Cardiac septum (tissue), 1 donor: ENCODE results near the gene ISG20. TPM values are rescaled to one million over a fixed set of nuclear protein-coding genes. Genes with fewer than 3 reads are reported as not detected.
A peak's percentile ranks its signal among the peaks of the same experiment; 100 is the strongest.

Experiments
- DNase-seq: peaks from one replicate; pipeline ENCODE4 v3.0.0-alpha.2; 2020; ENCODE audit warnings: low spot score
- intact Hi-C: fragments of 100-400 bp; cut with DNase I; formaldehyde crosslinking; loops from one replicate; pipeline ENCODE4 v1.14.0; 2022
- long read RNA-seq: library from polyadenylated mRNA; unstranded; transcript quantifications from one replicate; pipeline ENCODE4 v2.0.0, GENCODE V29; 2021
- total RNA-seq: library from RNA; stranded (reverse); fragmentation: NEBNext Ultra II Directional; extraction: Animal tissue kit (Norgen Biotek cat#: 25700); gene quantifications from one replicate; pipeline ENCODE4 v1.2.1, GENCODE V29; 2021
- donor health status: DM: no; HTN: no; CAD: no.

Gene ISG20
- 3.9 TPM for total RNA-seq
- long read RNA-seq, partial matches to known transcripts = 2 of 3 reads
- long read RNA-seq, other reads (novel, unspliced or antisense) = 0 of 3 reads

GRCh38 chr15:88638626-88639372 is at the start of gene ISG20:
ISG20 (plus strand) TSS chr15:88639016; CDS start chr15:88639367, 351 bp downstream.
- peak; percentile 97 for DNase-seq
- intact Hi-C loops = no loop called here

GRCh38 chr15:88590759-88591158 is 48.1 kb upstream of the ISG20 start:
- no peak for DNase-seq
- intact Hi-C loops = no loop called here

DNA sequence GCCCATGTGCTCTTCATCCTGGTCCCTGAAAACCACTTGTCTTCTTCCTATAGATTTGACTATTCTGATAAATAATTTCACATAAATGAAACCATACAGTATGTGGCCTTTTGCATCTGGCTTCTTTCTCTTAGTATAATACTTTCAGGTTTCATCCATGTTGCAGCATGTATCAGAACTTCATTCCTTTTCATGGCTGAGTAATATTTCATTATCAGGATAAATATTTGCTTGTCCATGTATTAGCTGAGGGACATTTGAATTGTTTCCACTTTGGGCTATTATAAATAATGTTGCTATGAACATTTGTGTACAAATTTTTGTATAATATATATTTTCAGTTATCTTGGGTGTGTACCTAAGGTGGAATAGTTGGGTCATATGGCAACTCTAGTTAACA is 47.4 kb upstream of the ISG20 start:
- DNase-seq = no peak
- intact Hi-C loops = no loop called here

- intact Hi-C loops = no loop called here
These were observed 34.9 kb upstream of the ISG20 start for GRCh38 chr15:88603885-88604284.

DNA sequence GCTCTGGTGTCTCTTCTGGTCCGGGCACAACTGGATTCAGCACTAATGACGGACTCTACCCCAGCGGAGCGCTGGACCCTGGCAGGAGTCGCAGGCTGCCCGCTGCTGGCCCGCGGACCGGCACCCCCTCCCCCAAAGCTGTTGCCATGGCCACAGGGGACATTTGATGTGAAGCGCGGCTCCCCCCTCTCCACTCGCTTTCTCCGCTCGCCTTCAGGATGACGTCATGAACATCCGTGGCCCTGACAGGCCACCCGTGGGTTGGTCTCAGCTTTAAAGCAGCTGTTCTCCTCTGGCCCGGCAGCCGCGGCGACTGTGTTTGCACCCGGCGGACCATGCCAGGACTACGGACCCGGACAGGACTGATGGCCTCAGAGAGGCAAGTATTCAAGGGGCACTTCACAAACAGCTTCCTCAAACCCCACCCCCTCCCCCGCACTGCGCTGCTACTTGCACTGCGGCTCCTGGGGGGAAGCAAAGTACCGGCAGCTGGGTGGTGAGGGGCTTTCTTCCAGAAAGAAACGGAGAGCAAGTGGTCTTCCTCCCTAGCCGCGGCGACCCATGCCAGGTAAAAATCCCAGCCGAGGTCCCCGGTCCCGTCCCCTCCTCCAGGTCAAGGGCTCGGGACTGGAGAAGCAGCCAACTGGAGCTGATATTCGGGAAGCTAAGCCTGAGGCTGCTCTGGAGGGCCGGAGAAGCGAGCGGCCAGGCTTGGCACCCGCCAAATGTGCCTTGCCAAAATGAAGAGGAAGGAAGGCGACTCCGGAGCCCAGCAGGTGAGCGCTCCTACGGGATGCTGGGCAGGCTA is 34.2 kb upstream of the ISG20 start:
- intact Hi-C loops = no loop called here

More at GRCh38 chr15:88603885-88604284, 34.9 kb upstream of the ISG20 start:
- DNase-seq = no peak

DNA sequence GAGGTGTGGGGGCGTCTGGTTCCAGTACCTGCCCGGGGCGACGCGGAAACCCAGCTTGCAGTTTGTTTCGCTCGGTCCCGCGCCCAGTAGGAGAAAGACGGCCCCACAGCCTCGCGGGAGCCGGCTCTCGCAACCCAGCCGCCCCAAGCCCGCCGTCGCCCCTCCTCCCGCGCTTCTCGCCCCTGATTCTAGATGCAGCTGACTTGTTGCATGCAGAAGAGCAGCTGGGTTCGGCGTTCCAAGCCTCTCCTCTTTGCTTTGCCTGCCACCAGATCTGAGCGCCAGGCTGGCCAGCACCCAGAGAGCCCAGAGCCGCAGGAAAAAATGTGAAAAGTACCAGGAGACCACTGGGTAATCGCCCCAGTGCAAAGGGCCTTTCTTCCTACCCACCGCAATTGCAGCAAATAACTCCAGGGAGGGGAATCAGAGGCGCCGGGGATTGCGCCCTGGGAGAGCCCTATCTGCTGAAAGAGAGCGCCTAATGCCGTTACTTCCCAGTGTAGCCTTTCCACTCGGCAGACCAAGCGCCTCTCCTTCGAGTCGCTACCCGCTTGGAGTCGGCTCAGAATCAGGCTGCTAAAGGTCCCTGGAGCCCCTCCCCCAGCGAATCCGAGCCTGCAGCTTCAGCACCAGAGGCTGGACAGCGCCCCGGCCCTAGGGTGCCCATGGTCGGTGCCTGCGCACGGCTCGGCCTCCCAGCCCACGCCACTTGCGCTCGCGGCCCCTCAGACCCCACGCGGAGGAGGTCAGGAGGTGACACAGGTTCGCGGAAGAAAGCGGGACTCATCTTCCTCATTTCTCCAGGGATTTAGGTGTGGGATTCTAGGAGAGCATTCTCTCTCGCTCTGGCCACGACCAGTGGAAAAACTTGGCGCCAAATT is 33.4 kb upstream of the ISG20 start:
- intact Hi-C loops = no loop called here
- DNase-seq = no peak

More for the DNA sequence above, 34.2 kb upstream of the ISG20 start:
- no peak for DNase-seq

- no peak for DNase-seq
- intact Hi-C loops = no loop called here
These were observed 32.6 kb upstream of the ISG20 start for GRCh38 chr15:88606070-88606794.

DNA sequence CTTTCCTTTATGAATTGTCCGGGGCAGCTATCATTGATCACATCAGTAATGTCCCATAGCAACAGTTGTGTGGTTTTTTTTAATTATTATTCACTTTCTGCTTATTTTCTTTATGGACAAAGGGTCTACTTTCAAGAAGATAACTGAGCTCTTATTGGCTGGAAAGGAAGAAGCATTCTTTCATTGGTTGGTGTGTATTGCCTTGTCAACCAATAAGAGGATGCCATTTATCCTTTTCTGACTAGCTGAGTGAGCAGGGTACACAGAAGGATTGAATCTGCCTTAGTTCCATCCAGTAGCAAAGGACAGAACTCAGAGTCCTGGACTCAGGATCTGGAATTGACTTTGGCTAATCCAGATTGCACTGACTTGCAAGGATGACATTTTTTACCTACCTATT is 30.9 kb upstream of the ISG20 start:
- intact Hi-C loops = no loop called here

DNA sequence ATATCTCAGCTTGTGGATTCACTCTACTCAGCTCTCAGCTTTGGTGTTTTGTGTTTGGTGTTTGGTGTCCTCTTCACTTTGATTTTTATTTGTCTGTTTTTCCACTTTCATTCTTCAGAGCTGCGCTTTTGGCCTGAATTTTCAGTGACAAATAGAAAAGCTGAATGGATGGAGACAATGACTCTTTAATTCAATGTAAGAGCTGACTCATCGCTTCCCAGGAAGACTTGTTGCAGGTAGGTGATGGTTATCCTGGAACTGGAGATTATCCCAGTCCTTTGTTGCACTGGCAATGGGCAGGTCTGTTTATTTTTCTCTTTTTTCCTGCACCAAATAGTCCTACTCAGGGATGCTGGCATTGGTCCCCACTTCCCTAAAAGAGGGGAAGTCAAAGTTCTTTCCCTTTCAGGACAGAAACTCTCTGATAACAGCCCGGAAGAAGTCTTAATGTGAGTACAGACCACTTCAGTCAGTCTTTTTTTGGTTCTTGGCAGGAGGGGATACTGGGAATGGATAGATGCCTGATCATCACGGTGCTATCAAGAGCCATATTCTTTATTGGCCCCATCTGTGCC is 30.1 kb upstream of the ISG20 start:
- intact Hi-C loops = no loop called here

More for the DNA sequence above, 30.9 kb upstream of the ISG20 start:
- no peak for DNase-seq

DNA sequence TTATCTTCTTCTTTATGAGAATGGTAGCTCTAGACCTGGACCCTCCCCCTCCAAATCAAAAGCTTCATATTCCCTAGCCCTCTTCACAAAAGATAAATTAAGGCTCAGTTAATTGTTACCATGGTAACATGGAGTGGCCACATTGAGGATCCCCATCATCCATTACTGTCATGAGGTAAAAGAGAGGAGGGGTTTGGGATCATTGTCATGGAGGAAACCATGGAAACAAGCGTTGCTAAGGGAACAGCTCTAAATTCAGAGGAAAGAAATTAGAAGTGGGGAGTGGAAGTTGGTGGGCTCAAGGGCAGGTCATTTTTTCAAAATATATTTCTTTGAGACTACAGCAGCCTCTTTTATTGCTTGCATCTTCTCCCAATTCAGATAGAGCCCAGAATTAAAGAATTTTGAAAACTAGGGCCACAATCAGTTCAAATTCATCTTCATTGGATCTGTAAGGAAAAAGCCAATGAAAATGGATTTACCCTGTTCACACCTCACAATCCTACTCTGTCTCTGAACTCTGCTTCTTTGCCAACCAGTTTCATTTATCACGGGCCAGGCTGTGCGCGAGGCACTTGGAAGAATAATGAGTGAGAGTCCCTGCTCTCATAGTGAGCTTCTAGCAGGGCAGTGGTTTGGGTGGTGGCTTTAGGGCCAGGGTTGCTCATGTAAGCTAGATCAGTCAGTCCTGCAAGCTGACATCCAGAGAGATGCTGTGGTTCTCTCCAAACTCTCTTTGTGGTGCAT is 29.3 kb upstream of the ISG20 start:
- intact Hi-C loops = no loop called here
- no peak for DNase-seq

More for the DNA sequence above, 30.1 kb upstream of the ISG20 start:
- DNase-seq = no peak

DNA sequence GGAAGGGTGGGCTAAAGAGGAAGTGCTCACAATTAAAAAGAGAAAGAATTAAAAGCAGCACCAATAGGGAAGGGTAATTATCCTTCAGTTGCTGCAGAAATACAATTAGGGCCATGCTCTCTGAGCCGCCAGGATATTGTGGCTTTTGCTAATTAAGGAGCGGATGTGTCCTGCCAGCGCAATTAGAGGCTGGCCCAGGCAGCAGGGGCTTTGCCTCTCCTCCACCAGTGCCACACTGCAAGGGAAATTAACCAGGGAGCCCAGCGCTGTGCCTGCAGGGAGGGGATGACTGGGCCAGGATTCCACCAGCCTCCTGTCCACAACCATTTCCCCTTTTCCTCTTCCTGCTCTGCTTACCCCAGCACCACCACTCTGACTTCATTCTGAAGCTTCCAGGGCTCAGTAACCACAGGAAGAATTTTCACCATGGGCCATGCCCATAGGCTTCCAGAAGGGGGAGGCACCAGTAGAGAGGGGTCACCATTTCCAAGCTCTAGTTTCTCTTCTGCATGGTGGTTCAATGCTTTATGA is 28.1 kb upstream of the ISG20 start:
- no peak for DNase-seq
- intact Hi-C loops = no loop called here

DNA sequence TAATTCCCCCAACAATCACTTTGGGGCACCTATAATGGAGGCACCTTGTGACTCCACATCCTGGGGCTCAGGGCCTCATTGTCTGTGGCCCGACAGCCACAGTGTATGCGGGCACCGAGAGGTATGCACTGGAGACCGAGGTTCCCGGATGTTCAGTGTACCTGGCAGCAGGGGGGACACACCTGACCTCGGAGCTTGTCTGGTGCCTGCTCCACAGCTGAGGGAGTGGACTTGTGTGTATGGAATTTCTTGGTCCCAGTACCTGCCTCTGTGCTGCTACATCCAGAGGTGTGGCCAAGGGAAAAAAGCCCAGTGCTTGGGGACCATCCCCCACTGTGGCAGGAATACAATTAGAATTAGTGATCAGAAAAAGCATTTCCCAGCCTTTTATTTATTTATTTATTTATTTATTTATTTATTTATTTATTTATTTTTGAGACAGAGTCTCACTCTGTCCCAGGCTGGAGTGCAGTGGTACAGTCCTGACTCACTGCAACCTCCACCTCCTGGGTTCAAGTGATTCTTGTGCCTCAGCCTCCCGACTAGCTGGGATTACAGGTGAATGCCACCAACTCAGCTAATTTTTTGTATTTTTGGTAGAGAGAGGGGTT is 26.5 kb upstream of the ISG20 start:
- intact Hi-C loops = no loop called here
- no peak for DNase-seq

DNA sequence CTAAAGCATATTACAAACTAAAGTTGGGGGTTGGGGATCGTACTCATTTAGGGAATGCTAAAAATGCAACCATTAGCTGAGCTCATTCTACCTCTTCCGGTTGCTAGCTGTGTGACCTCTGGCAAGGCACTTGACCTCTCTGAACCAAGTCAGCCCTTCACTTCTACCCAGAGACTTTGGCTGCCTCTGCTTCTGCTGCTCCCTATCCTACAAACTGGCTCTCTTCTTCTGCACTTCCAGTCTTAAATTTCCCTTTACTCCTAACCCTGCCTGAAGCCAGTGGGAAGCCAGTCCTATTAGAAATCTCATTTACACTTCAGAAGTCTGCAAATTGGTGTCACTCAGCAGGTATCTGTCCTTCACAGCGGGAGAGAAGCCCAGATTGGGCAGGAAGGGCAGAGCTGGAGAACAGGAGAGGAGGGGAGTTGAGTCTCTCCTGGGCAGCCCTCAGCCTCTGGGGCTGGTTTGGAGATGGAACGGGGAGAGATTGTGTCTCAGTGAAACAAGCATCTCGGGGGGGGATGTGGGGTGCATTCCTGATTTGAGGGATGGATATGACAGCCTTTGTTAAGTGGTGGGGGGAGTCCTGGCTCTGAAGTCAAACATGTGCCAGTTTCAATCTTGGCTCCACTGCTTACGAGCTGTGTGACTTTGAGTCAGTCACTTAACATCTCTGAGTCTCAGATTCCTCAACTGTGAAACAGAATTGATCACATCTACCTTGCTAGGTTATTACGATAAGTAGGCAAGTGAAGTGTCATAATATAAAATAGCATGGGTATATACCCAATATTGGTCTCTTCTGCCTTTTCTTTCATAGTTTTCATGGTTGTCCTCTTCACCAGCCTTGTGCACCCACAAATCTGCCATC is 25.5 kb upstream of the ISG20 start:
- intact Hi-C loops = no loop called here
- DNase-seq = no peak

DNA sequence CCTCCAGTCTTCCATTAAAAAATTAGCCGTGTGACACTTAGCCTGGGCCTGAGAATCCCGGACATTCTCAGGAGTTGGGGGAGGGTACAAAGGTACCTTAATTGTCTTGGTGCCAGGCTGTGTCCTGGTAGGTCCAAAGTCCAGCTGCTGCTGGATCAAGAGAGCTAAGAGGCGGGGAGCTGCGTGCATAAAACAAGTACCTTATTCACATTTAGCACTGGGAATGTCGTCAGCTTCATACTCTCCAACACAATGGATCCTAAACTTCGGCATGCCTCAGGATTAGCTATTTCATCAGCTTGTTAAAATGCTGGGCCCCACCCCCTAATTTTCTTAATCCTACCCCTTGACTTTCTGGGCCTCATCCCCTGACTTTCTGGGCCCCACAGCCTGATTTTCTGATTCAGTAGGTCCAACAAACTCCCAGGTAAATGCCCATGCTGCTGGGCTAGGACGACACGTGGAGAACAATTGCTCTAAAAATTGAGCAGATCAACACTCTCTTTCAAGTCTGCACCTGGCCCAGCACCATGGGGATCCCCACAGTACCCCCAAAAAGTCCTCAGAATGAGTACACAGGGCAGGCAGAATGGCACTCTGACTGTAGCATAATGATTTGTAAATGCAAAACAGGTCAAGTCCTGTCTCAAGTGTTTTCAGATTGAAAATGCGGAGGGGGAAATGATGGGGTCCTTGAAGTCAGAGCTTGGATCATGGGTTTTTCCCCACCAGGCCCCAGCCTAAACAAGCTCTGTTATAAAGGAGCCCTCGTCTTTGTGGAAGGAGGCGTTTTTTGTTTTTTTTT is 23.3 kb upstream of the ISG20 start:
- DNase-seq = no peak
- intact Hi-C loops = loop anchor here (1.0 kb wide), 1 partner anchor 139 kb away; no protein-coding TSS in a partner anchor

DNA sequence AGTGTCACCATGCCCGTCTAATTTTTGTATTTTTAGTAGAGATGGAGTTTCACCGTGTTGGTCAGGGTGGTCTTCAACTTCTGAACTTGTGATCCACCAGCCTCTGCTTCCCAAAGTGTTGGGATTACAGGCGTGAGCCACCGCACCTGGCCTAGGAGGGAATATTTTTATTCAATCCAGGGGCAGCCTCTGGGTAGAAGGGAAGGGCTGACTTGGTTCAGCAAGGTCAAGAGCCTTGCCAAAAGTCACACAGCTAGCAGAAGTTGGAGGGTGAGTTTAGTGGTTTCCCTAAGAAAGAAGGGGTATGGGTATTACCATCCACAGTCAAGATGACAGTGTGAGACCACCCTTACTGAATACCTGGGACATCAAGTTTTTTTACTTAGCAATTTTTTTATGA is 22.6 kb upstream of the ISG20 start:
- intact Hi-C loops = no loop called here
- no peak for DNase-seq
